T-helper 22 cell (primary cell): ENCODE results near the gene GADD45G.

ENCODE experiments used
- DNase-seq: peaks from one replicate; pipeline ENCODE4 v3.0.0-alpha.2; 2020; ENCODE audit warnings: low read depth

GADD45G gene

GRCh38 chr9:89604729-89605464 is at the start of gene GADD45G:
TSS of gene GADD45G (plus strand) at chr9:89605012. CDS start at chr9:89605122, 110 bp downstream.
- peak; percentile 92 for DNase-seq

- DNase-seq = no peak
Observed at GRCh38 chr9:89555036-89555415, 49.8 kb upstream of the GADD45G start.

- no peak for DNase-seq
Observed at GRCh38 chr9:89555451-89556375, 49.1 kb upstream of the GADD45G start.

GRCh38 chr9:89558196-89558899 is 46.5 kb upstream of the GADD45G start:
- DNase-seq = no peak

GRCh38 chr9:89558948-89559347 is 45.9 kb upstream of the GADD45G start:
- DNase-seq = no peak

GRCh38 chr9:89562186-89562814 is 42.5 kb upstream of the GADD45G start:
- no peak for DNase-seq

GRCh38 chr9:89563571-89564345 is 41.1 kb upstream of the GADD45G start:
- DNase-seq = no peak

- DNase-seq = no peak
Observed at GRCh38 chr9:89564346-89564878, 40.4 kb upstream of the GADD45G start.

- DNase-seq = no peak
Observed at GRCh38 chr9:89567649-89568048, 37.2 kb upstream of the GADD45G start.

- no peak for DNase-seq
Observed at GRCh38 chr9:89574309-89574708, 30.5 kb upstream of the GADD45G start.

- DNase-seq = no peak
Observed at GRCh38 chr9:89576404-89576839, 28.4 kb upstream of the GADD45G start.

GRCh38 chr9:89577363-89577762 is 27.4 kb upstream of the GADD45G start:
- DNase-seq = no peak

GRCh38 chr9:89579741-89580385 is 24.9 kb upstream of the GADD45G start:
- DNase-seq = no peak

- DNase-seq = no peak
Observed at GRCh38 chr9:89586311-89586710, 18.5 kb upstream of the GADD45G start.

GRCh38 chr9:89588271-89588879 is 16.4 kb upstream of the GADD45G start:
- DNase-seq = no peak

- DNase-seq = no peak
Observed at GRCh38 chr9:89590415-89590814, 14.4 kb upstream of the GADD45G start.

GRCh38 chr9:89591274-89592212 is 13.3 kb upstream of the GADD45G start:
- no peak for DNase-seq

- DNase-seq = no peak
Observed at GRCh38 chr9:89592213-89592815, 12.5 kb upstream of the GADD45G start.
